GM12872 (cell line): ENCODE results near the gene MCM9.

Experiments used
- CTCF ChIP-seq: IDR thresholded peaks from 3 replicates; pipeline ENCODE4 v1.5.1; 2011; ENCODE audit warnings: low read depth, mild to moderate bottlenecking, low read length, moderate library complexity; ENCODE audit not compliant: insufficient read depth

The MCM9 gene

GRCh38 chr6:118776607-118777549 is 158.1 kb downstream of the MCM9 start:
- peak; percentile 74 for TF ChIP-seq CTCF

- no peak for TF ChIP-seq CTCF
Observed at GRCh38 chr6:118775381-118775780, 159.6 kb downstream of the MCM9 start.

- no peak for TF ChIP-seq CTCF
Observed at GRCh38 chr6:118774581-118774980, 160.4 kb downstream of the MCM9 start.

- no peak for TF ChIP-seq CTCF
Observed at GRCh38 chr6:118772886-118773285, 162.1 kb downstream of the MCM9 start.

GRCh38 chr6:118771253-118771652 is 163.7 kb downstream of the MCM9 start:
- no peak for TF ChIP-seq CTCF

- TF ChIP-seq CTCF = no peak
Observed at GRCh38 chr6:118770835-118771234, 164.1 kb downstream of the MCM9 start.

GRCh38 chr6:118770112-118770788 is 164.7 kb downstream of the MCM9 start:
- no peak for TF ChIP-seq CTCF
